Inferior parietal cortex (tissue), 1 donor: ENCODE results near the gene ZNF232.
"Not testable (repeated sequence)": the region's sequence is repeated elsewhere in the genome, so short reads cannot be mapped to it uniquely, and the experiment has no call there.

ENCODE experiments used
- DNase-seq: peaks from one replicate; pipeline ENCODE4 v3.0.0-alpha.2; 2016; ENCODE audit errors: extremely low spot score

The ZNF232 gene

DNA sequence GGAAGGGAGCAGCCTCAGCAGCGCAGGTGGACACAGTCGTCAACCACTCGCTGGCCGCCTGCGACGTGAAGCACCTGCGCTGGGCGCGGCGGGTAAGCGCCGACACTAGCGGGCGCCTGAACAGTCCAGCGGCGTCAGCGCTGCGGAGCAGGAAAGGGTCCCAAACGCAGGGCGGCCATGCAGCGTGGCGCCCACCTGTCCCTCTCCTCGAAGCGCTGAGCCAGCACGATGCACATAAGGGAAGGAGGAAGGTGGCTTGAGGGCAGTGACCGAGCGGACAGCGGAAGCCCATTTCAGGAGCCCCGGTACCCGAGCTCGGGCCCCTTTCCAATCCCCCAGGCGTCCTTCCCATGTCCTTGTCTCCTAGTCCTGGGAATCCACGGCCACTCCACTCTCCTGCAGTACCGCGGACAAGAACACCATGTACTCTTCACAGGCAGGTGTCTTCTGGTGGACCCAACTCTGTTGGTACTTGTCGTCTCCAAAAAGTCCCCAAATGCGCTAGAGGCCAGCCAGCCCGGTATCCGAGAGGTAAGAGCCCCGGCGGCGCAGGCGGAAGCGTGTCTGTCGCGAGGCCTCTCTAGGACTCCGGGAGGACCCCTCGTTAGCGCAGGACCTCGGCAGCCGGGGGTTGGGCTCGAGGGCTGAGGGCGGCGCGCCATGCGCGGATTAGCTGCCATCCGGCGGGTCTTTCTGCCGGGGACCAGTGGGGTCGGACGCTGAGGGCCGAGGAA lies 14.4 kb downstream of the ZNF232 start:
- no peak for DNase-seq

DNA sequence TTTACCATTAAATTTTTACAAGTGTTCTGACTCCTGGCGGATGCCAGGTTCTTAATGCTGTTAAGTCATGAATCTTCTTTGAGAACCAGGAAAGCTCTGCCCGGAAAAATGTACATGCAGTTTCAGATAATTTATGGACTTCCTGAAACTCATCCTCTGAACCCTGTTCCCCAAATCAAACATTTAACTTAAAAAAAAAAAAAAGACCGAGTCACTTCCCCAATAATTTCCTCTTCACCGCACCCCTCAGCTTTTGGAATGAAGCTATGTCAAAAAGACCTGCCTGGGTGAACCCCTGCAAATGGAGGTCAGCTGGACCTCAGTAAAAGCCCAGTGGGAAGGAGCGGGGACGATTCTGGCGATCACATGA lies 15.0 kb downstream of the ZNF232 start:
- DNase-seq = no peak

GRCh38 chr17:5092218-5093010 lies 19.3 kb downstream of the ZNF232 start:
- no peak for DNase-seq

DNA sequence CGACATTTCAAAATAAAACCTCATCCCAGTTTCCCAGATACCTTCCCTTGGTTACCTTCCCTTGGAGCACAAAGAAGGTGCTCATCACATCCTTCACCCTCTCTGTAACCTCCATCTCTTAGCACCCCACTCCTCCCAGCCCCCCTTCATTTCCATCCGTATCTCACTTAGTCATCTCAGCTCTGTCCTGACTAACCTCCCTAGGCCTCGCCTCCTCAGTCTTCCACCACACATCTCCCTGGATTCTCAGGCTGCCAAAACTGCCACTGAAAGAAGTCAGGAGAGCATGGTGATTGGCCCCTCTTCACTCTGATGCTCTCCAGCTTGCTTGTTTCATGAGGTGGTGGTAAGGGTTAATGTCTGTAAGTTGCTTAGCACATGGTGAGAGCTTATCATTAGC lies 31.1 kb downstream of the ZNF232 start:
- DNase-seq = no peak

- peak; percentile 79 for DNase-seq
Measured at GRCh38 chr17:5078106-5079028, 33.3 kb downstream of the ZNF232 start, which contains the start of gene ZFP3. Gene ZFP3 (plus strand): TSS chr17:5078467. CDS start chr17:5091505, 13,038 bp downstream.

GRCh38 chr17:5077781-5078105 lies 33.9 kb downstream of the ZNF232 start:
- DNase-seq = peak; percentile 72

DNA sequence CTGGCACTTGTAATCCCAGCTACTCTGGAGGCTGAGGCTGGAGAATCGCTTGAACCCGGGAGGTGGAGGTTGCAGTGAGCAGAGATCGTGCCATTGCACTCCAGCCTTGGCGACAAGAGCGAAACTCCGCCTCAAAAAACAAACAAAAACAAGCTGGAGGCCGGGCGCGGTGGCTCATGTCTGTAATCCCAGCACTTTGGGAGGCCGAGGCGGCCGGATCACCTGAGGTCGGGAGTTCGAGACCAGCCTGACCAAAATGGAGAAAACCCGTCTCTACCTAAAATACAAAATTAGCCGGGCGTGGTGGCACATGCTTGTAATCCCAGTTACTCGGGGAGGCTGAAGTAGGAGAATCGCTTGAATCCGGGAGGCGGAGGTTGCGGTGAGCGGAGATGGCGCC lies 34.4 kb downstream of the ZNF232 start:
- DNase-seq = not testable (repeated sequence)

DNA sequence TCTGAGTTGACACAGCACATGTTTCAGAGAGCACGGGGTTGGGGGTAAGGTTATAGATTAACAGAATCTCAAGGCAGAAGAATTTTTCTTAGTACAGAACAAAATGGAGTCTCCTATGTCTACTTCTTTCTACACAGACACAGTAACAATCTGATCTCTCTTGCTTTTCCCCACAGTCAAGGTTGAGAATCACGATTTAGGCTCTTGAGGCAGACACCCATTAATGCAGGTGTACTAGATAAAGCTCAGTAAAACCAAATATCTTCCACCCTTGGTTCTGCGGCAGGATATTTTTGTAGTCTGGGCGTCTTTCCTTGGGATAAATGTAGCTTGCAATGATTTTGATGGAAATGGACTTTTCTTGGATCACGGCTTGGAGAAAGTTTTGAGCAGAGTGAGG lies 36.2 kb downstream of the ZNF232 start:
- DNase-seq = not testable (repeated sequence)

DNA sequence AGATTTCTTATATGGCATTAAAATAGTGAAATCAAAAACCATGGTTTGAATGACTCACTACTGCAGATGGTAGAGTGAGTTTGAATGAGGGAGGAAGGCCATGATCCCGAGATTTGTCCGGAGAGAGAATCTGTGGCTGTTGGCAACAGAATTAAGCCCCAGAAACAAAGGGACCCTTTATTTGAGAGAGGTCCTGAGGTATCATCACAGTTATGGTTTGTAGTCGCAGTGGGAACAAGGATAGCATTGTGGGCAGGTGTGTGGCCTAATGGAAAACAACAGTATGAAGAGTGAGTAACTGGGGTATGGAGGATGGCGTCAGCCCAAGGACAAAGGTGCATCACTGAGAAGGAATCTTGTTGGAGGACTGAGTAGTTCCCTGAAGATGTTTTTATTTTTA lies 42.0 kb downstream of the ZNF232 start:
- no peak for DNase-seq

DNA sequence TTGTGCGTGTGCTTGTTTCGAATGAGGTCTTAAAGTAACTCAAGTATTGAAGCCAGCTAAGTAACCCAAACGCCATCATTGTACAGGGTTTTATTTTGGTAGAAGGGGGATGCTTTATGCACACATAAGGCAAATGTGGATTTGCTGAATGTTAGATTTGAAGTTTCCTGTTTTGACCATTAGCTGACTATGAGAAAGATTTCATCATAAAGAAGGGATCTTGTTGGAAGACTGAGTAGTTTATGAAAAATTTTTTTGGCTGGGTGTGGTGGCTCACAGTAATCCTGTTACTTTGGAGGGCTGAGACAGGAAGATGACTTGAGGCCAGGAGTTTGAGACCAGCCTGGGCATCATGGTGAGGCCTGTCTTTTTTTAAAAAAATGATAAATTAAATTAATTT lies 43.4 kb downstream of the ZNF232 start:
- DNase-seq = no peak

DNA sequence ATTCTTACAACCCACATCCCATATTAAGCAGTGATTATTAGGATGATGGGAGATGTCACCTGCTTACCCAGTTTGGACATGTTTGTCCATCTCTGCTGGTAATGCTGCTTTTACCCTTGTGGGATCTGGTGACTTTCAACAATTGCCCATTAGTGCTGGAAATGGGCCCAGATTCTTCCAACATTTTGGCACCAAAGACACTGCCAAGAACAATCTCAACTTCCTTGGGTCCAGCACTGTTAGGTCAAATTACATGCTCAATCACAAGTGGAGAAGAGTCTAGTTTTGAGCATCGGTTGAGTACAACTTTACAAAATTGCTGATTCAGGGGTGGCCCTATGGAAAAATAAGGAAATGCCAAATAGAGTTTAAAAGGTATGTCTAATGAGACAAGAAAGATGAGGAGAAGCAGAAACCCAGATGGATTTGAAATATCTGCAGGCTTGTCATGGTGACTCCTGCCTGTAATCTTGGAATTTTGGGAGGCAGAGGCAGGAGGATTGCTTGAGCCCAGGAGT lies 46.4 kb downstream of the ZNF232 start:
- DNase-seq = no peak
